H9 (cell line): ENCODE results near the gene DNAH11. TPM values are rescaled to one million over a fixed set of nuclear protein-coding genes. Genes with fewer than 3 reads are reported as not detected.

Experiments
- DNase-seq: peaks from one replicate; pipeline ENCODE4 v3.0.0-alpha.2; 2017
- H2AFZ ChIP-seq: one replicate; pipeline ENCODE4 v1.6.1; 2013; ENCODE audit warnings: mild to moderate bottlenecking, low read length, control low read depth, moderate library complexity
- H2AK5ac ChIP-seq: 2 replicates; pipeline ENCODE4 v1.6.1; 2013; ENCODE audit warnings: low read length, control low read depth, mixed read lengths; ENCODE audit not compliant: insufficient read length
- H2BK120ac ChIP-seq: one replicate; pipeline ENCODE4 v1.6.1; 2013; ENCODE audit warnings: low read depth, mild to moderate bottlenecking, low read length, control low read depth, inconsistent platforms; ENCODE audit not compliant: poor library complexity, severe bottlenecking
- H2BK12ac ChIP-seq: 2 replicates; pipeline ENCODE4 v1.6.1; 2013; ENCODE audit warnings: low read length, control low read depth, mixed read lengths, low read depth; ENCODE audit not compliant: insufficient read length
- H2BK15ac ChIP-seq: 2 replicates; pipeline ENCODE4 v1.6.1; 2013; ENCODE audit warnings: low read depth, low read length, control low read depth
- H2BK20ac ChIP-seq: one replicate; pipeline ENCODE4 v1.6.1; 2013; ENCODE audit warnings: low read depth, mild to moderate bottlenecking, low read length, control low read depth, inconsistent platforms; ENCODE audit not compliant: poor library complexity, severe bottlenecking
- H2BK5ac ChIP-seq: 2 replicates; pipeline ENCODE4 v1.6.1; 2013; ENCODE audit warnings: low read length, control low read depth, mixed read lengths; ENCODE audit not compliant: insufficient read length
- H3K14ac ChIP-seq: 2 replicates; pipeline ENCODE4 v1.6.1; 2013; ENCODE audit warnings: low read length, control low read depth; ENCODE audit not compliant: insufficient read depth
- H3K18ac ChIP-seq: 2 replicates; pipeline ENCODE4 v1.6.1; 2013; ENCODE audit warnings: low read depth, mild to moderate bottlenecking, mixed read lengths, low read length, control low read depth; ENCODE audit not compliant: insufficient read length
- H3K23ac ChIP-seq: 2 replicates; pipeline ENCODE4 v1.6.1; 2013; ENCODE audit warnings: low read length, control low read depth, mixed read lengths, low read depth; ENCODE audit not compliant: insufficient read length
- H3K23me2 ChIP-seq: 2 replicates; pipeline ENCODE4 v1.6.1; 2013; ENCODE audit warnings: low read depth, mild to moderate bottlenecking, mixed read lengths, low read length, control low read depth; ENCODE audit not compliant: insufficient read length, poor library complexity, severe bottlenecking
- H3K27ac ChIP-seq: 2 replicates; pipeline ENCODE4 v1.5.1; 2013; ENCODE audit warnings: low read length, control low read depth, mixed read lengths, low read depth; ENCODE audit not compliant: insufficient read length
- H3K27me3 ChIP-seq: 2 replicates; pipeline ENCODE4 v1.6.1; 2013; ENCODE audit warnings: low read length, control low read depth, inconsistent platforms; ENCODE audit not compliant: insufficient read depth
- H3K4ac ChIP-seq: 2 replicates; pipeline ENCODE4 v1.6.1; 2013; ENCODE audit warnings: low read depth, mild to moderate bottlenecking, control low read depth, inconsistent platforms, low read length, moderate library complexity
- H3K4me1 ChIP-seq: 2 replicates; pipeline ENCODE4 v1.6.1; 2013; ENCODE audit warnings: low read length, control low read depth, inconsistent platforms; ENCODE audit not compliant: insufficient read depth
- H3K4me2 ChIP-seq: 2 replicates; pipeline ENCODE4 v1.6.1; 2013; ENCODE audit warnings: low read length, control low read depth, mixed read lengths; ENCODE audit not compliant: insufficient read length, insufficient read depth
- H3K56ac ChIP-seq: 2 replicates; pipeline ENCODE4 v1.6.1; 2013; ENCODE audit warnings: low read depth, mild to moderate bottlenecking, mixed read lengths, low read length, control low read depth; ENCODE audit not compliant: insufficient read length
- H3K79me1 ChIP-seq: 2 replicates; pipeline ENCODE4 v1.6.1; 2013; ENCODE audit warnings: low read depth, mild to moderate bottlenecking, moderate library complexity, low read length, control low read depth, inconsistent platforms; ENCODE audit not compliant: insufficient read depth, poor library complexity, severe bottlenecking
- H3K79me2 ChIP-seq: 2 replicates; pipeline ENCODE4 v1.6.1; 2013; ENCODE audit warnings: low read length, control low read depth, inconsistent platforms; ENCODE audit not compliant: insufficient read depth
- H3K9ac ChIP-seq: 2 replicates; pipeline ENCODE4 v1.6.1; 2013; ENCODE audit warnings: low read length, control low read depth, mixed read lengths; ENCODE audit not compliant: insufficient read length; ENCODE audit errors: extremely low read depth
- H3K9me3 ChIP-seq: one replicate; pipeline ENCODE4 v1.6.1; 2013; ENCODE audit warnings: low read depth, low read length, inconsistent platforms; ENCODE audit not compliant: control insufficient read depth
- H3T11ph ChIP-seq: one replicate; pipeline ENCODE4 v1.6.1; 2013; ENCODE audit warnings: mild to moderate bottlenecking, low read length, control low read depth, inconsistent platforms
- H4K20me1 ChIP-seq: one replicate; pipeline ENCODE4 v1.6.1; 2013; ENCODE audit not compliant: control insufficient read depth, insufficient read length, insufficient read depth
- H4K5ac ChIP-seq: 2 replicates; pipeline ENCODE4 v1.6.1; 2013; ENCODE audit warnings: low read depth, mild to moderate bottlenecking, mixed read lengths, low read length, control low read depth; ENCODE audit not compliant: insufficient read length
- H4K8ac ChIP-seq: replicated peaks from 2 replicates; pipeline ENCODE4 v1.6.1; 2013; ENCODE audit warnings: low read length, control low read depth, mixed read lengths, low read depth; ENCODE audit not compliant: insufficient read length
- H4K91ac ChIP-seq: 2 replicates; pipeline ENCODE4 v1.6.1; 2013; ENCODE audit warnings: low read depth, mild to moderate bottlenecking, moderate library complexity, mixed read lengths, low read length, control low read depth; ENCODE audit not compliant: insufficient read length
- H3K27ac Mint-ChIP-seq, 3 experiments: 2 replicates in 2 of 3; 3 replicates in 1 of 3; pipeline ENCODE4 v1.8.0; 2020 to 2021; ENCODE audit warnings: mixed read lengths in 3 of 3, mild to moderate bottlenecking in 1 of 3, moderate library complexity in 1 of 3
- H3K27me3 Mint-ChIP-seq: 2 replicates; pipeline ENCODE4 v1.8.0; 2021; ENCODE audit warnings: low read depth, mild to moderate bottlenecking, moderate library complexity, mixed read lengths
- H3K36me3 Mint-ChIP-seq, 3 experiments: 2 replicates in 2 of 3; 3 replicates in 1 of 3; pipeline ENCODE4 v1.8.0; 2020 to 2021; ENCODE audit warnings: low read depth in 3 of 3, mixed read lengths in 3 of 3; ENCODE audit not compliant: insufficient read depth in 1 of 3
- H3K4me1 Mint-ChIP-seq, 2 experiments: 2 replicates each; pipeline ENCODE4 v1.8.0; 2020; ENCODE audit warnings: mixed read lengths in 2 of 2
- H3K4me3 Mint-ChIP-seq, 2 experiments: 2 replicates in 1 of 2; 3 replicates in 1 of 2; pipeline ENCODE4 v1.8.0; 2020 to 2021; ENCODE audit warnings: mild to moderate bottlenecking in 2 of 2, mixed read lengths in 2 of 2, moderate library complexity in 1 of 2
- H3K9me3 Mint-ChIP-seq, 2 experiments: 2 replicates in 1 of 2; 3 replicates in 1 of 2; pipeline ENCODE4 v1.8.0; 2020; ENCODE audit warnings: mild to moderate bottlenecking in 2 of 2, mixed read lengths in 2 of 2, moderate library complexity in 1 of 2
- WGBS: extraction: QIAGEN DNeasy Blood & Tissue Kit; methylation state at CpG from one replicate; pipeline ENCODE4 v1.1.7; 2013; ENCODE audit warnings: missing lambda C conversion rate, low lambda C conversion rate, mixed read lengths; ENCODE audit not compliant: insufficient read length; ENCODE audit errors: extremely low coverage; 5-methylcytosine and 5-hydroxymethylcytosine counted together
- total RNA-seq: library from RNA; stranded (reverse); gene quantifications from 2 replicates; pipeline ENCODE4 v1.2.1, GENCODE V29; 2021
- TF ChIP-seq, protein P1 (sequence below): fragments of 200-600 bp; sonication (generic); conservative IDR thresholded peaks from 3 replicates; pipeline ENCODE4 v1.8.0; 2021; ENCODE audit warnings: antibody characterized with exemption, mild to moderate bottlenecking

DNAH11 gene
- total RNA-seq, 1 experiment from 2014 or later: 2.5 TPM

DNA sequence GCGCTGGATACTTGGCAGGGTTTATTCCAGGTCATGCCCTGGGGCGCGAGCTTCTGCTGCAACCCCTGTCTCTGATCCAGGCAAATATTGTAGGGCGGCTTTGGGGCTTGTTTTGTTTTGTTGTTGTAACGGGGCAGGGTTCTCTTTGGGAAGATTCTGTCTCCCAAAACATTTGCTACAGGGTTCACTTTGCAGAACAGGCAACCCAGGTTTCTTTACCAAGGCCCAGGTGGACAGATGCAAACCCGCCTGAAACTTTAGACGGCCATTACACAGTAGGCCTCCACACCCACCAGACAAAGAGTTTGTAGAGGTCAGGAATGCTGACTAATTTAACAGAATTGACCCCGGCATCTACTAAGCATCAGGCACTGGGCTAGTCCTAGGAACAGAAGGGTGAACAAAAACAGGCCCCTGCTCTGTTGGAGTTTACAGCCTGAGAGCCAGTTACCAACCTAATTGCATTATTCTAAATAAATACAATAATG is 403.4 kb downstream of the DNAH11 start:
- Mint-ChIP-seq H3K36me3 (peaks cover 0 to 4% (median 0%) of the 10 kb centered on the region in 3 experiments; a peak in 2 of 7 replicates), H3K27me3 (peaks cover 8% of the 10 kb centered on the region; the same call in 1 of the 2 replicates), H3K4me1 (peaks cover 36 to 44% of the 10 kb centered on the region in 2 experiments), H3K4me3 (peak overlapping the region; percentile 80 to 90), H3K9me3 (no peaks in the 10 kb centered on the region), H3K27ac (peak overlapping the region; percentile 98 to 99 (median 98); a peak in 5 of 7 replicates)
- Histone ChIP-seq H4K20me1 (no peaks in the 10 kb centered on the region), H4K5ac (no peak overlapping the region), H2BK12ac (no peak overlapping the region), H3K23me2 (peaks cover 7% of the 10 kb centered on the region), H3K4me1 (peaks cover 4% of the 10 kb centered on the region; the same call in 1 of the 2 replicates), H3K14ac (no peak overlapping the region), H3T11ph (no peak overlapping the region), H4K8ac (no peak overlapping the region), H2BK15ac (no peak overlapping the region), H3K56ac (no peak overlapping the region), H3K4ac (no peak overlapping the region), H2AFZ (peak overlapping the region; percentile 65), H3K18ac (peak overlapping the region; percentile 58), H3K79me2 (peaks cover 21% of the 10 kb centered on the region; the same call in 1 of the 2 replicates), H2BK20ac (no peak overlapping the region), H3K27me3 (no peaks in the 10 kb centered on the region), H2BK120ac (peak overlapping the region; percentile 29), H2AK5ac (no peak overlapping the region), H3K27ac (no peak overlapping the region), H3K23ac (no peak overlapping the region), H3K9me3 (no peaks in the 10 kb centered on the region), H4K91ac (no peak overlapping the region), H3K4me2 (peak overlapping the region; percentile 94), H2BK5ac (no peak overlapping the region), H3K9ac (no peak overlapping the region), H3K79me1 (no peaks in the 10 kb centered on the region)
- no peak for DNase-seq
- TF ChIP-seq, protein P1, sequence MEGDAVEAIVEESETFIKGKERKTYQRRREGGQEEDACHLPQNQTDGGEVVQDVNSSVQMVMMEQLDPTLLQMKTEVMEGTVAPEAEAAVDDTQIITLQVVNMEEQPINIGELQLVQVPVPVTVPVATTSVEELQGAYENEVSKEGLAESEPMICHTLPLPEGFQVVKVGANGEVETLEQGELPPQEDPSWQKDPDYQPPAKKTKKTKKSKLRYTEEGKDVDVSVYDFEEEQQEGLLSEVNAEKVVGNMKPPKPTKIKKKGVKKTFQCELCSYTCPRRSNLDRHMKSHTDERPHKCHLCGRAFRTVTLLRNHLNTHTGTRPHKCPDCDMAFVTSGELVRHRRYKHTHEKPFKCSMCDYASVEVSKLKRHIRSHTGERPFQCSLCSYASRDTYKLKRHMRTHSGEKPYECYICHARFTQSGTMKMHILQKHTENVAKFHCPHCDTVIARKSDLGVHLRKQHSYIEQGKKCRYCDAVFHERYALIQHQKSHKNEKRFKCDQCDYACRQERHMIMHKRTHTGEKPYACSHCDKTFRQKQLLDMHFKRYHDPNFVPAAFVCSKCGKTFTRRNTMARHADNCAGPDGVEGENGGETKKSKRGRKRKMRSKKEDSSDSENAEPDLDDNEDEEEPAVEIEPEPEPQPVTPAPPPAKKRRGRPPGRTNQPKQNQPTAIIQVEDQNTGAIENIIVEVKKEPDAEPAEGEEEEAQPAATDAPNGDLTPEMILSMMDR: no peak
- WGBS: no CpG with 5 or more reads among the region's 8 CpGs
